GM18858 (cell line): ENCODE data around the gene ROR2.
"Not testable (repeated sequence)": the region's sequence is repeated elsewhere in the genome, so short reads cannot be mapped to it uniquely, and the experiment has no call there.

ENCODE experiments used
- ATAC-seq: cut with Tn5 transposase; IDR thresholded peaks from one replicate; pipeline ENCODE4 v1.9.1; 2021; ENCODE audit not compliant: unreplicated experiment

ROR2 gene

DNA sequence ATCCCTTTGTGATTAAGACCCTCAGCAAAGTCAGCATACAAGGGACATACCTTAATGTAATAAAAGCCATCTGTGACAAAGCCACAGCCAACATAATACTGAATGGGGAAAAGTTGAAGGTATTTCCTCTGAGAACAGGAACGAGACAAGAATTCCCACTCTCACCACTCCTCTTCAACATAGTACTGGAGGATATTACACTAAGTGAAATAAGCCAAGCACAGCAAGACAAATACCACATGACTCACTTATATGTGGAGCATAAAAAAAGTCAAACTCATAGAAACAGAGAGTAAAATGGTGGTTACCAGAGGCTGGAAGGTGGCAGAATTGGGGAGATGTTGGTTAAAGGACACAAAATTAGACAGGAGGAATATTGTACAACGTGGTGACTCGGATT lies 408.3 kb downstream of the ROR2 start:
- no peak for ATAC-seq

GRCh38 chr9:91540506-91540905 lies 409.5 kb downstream of the ROR2 start:
- ATAC-seq = not testable (repeated sequence)

DNA sequence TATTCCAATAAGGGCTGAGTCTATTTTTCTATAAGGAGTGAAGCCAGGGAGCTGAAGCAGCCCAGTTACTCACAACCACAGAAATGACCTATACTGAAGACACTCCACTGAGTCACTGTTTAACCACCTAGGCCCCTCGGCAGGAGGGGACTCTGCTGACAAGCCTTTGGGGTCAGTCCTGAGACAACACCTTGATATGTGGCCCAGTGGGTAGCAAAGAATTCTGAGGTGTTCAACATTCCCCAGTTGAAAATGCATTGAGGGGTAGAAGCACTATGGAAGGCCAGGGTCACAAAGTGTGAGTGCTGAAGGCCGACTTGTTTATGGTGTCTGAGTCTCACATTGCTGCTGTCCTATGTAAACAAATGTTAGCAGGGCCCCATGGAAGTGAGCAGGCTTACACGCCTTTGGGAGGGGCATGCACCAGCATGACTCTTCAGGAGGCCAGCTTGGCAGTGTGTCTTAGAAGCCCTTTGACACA lies 413.8 kb downstream of the ROR2 start:
- ATAC-seq = no peak

DNA sequence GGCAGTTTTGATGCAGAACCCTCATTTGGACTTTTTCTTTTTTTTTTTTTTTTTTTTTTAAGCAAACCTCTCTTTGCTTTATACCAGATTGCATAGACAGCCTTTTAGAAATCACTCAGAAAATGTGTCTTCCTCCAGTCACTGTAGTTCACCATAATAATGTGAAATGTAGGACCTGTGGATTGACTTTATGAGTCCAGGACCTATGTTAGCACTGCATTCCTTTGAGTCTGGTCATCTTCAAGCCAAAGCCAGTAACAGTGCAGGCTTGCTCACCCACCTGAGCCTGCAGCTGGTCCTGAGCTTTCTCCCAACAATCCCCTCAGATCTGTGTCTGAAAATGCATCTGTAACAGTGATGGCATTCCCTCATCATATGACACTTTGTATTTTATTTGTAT lies 415.7 kb downstream of the ROR2 start:
- ATAC-seq = no peak

DNA sequence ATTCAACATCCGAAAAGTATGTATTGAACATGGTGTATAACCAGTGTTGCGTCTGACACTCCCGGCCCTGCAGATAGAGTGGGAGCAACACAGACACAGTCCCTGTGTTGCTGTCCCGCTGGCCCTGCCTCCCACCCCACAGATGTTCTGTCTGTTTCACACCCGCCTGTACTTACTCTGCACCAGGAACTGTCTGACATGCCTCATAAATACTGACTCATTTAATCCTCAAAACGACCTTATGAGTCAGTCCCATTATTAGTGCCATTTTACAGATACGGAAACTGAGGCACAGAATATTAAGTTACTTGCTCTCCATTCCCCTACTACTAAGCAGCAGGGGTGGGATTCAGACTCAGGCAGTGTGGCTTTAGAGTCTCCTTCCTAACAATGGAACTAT lies 416.6 kb downstream of the ROR2 start:
- no peak for ATAC-seq

- no peak for ATAC-seq
These were observed 417.7 kb downstream of the ROR2 start for GRCh38 chr9:91532325-91532724.

- ATAC-seq = no peak
These were observed 419.2 kb downstream of the ROR2 start for GRCh38 chr9:91530829-91531228.

DNA sequence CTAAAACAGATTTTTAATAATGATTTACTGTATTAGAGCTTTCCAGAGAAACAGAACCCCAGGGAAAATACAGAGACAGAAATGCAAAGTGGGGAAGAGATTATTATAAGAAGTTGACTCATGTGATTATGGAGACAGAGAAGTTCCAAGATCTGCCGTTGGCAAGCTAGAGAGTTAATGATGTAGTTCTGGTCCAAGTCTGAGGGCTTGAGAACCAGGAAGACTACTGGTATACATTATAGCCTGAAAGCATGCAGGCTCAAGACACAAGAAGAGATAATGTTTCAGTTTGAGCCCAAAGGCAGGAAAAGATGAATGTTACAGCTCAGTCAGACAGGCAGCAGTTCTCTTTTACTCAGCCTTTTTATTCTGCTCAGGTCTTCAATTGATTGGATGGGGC lies 427.5 kb downstream of the ROR2 start:
- no peak for ATAC-seq

DNA sequence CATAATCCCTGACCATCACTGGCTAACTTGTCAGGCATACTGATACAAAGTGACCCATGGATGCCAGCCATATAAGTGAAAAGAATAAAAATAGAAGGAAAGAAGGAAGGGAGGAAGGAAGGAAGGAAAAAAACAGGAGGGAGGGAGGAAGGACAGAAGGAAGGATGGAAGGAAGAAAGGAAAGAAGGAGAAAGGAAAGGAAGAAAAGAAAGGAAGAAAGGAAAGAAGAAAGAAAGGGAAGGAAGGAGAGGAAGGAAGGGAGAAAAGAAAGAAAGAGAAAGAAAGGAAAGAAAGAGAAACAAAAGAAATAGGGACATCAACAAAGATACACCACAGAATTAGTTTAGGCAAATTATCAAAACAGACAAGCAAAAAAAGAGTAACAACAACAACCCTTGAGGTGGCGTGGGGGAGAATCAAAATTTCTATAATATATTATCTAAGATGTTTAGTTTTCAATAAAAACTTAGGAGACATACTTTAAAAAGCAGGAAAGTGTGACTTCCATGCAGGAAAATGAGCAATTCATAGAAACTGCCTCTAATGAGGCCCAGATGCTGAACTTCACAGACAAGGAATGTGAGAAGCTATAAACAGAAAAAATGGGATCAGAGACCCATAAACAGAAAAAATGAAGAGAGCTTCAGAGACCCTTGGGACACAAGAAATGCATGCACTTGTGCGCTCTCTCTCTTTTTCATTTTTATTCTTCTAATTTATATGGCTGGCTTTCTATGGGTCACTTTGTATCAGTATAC lies 430.3 kb downstream of the ROR2 start:
- no peak for ATAC-seq

- no peak for ATAC-seq
These were observed 431.6 kb downstream of the ROR2 start for GRCh38 chr9:91518462-91518861.

- no peak for ATAC-seq
These were observed 432.2 kb downstream of the ROR2 start for GRCh38 chr9:91517801-91518200.

DNA sequence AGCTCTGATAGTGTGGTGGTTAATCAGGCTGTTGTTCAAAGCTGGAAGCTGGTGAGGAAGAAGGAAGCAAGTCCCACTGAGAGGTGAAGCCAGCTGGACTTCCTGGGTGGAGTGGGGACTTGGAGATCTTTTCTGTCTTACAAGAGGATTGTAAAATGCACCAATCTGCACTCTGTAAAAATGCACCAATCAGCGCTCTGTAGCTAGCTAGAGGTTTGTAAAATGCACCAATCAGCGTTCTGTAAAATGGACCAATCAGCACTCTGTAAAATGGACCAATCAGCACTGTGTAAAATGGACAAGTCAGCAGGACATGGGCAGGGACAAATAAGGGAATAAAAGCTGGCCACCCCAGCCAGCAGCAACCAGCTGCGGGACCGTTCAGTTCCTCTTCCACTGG lies 432.7 kb downstream of the ROR2 start:
- not testable (repeated sequence) for ATAC-seq

DNA sequence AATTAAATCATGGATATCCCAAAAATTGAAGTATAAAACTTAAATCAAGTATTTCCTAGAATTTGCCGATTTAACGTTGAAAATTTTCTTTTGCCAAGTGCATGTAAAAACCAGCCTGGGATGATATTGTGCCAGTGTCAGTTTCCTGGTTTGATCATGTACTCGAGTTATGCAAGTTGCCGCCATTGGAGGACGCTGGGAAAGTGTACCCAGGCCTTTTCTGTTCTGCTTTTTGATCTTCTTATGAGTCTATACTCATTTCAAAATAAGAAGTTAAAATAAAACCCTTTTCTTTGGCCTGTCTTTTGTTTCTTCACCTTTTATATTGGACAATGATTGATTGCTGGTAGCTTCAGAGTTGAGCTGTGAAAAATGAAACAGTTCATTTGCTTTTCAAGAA lies 433.3 kb downstream of the ROR2 start:
- ATAC-seq = no peak

DNA sequence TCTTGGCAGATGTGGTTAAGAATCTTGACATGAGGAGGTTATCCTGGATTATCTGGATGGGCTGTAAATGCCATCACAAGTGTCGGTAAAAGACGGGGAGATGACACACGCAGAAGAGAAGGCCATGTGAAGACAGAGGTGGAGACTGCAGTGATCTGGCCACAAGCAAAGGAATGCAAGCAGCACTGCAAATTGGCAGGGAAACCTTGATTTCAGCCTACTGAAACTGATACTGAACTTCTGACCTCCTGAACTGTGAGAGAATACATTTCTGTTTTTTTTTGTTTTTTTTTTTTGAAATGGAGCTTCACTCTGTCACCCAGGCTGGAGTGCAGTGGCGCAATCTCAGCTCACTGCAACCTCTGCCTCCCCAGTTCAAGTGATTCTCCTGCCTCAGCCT lies 433.9 kb downstream of the ROR2 start:
- no peak for ATAC-seq

DNA sequence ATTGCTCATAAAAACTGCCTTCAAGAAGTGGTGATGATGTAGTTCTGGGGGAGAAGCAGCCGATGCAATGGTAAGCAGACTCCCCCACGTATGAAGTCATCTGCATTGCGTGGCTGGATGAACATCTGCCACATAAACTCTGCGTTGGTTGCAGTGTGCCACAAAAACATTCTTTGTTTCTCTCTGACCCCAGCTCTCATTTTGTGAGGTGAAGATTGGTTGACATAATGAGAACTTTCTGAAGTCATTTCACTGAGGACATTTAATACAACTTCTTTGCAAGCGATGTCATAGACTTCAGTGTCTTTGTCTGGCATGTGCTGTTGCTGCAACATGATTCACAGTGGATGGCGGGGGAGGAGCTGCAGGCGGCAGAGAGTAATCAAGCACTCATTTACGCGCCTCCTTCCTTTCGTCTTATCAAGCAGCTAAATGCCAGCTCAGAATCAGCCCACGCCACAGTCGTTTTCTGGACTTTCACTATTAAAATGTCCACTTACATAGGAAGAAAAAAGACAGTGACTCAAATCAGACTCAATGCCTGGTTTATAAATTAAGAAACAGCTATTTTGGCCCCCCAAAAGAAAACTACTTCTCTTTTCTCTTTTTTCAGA lies 434.8 kb downstream of the ROR2 start:
- no peak for ATAC-seq
